ENCODE measurements around the gene LAMA4. TPM values are rescaled to one million over a fixed set of nuclear protein-coding genes. Genes with fewer than 3 reads are reported as not detected.

Gene LAMA4
- total RNA-seq, 3 donors from 2014 or later, result 15.9 to 101 (median 37.0) TPM

DNA sequence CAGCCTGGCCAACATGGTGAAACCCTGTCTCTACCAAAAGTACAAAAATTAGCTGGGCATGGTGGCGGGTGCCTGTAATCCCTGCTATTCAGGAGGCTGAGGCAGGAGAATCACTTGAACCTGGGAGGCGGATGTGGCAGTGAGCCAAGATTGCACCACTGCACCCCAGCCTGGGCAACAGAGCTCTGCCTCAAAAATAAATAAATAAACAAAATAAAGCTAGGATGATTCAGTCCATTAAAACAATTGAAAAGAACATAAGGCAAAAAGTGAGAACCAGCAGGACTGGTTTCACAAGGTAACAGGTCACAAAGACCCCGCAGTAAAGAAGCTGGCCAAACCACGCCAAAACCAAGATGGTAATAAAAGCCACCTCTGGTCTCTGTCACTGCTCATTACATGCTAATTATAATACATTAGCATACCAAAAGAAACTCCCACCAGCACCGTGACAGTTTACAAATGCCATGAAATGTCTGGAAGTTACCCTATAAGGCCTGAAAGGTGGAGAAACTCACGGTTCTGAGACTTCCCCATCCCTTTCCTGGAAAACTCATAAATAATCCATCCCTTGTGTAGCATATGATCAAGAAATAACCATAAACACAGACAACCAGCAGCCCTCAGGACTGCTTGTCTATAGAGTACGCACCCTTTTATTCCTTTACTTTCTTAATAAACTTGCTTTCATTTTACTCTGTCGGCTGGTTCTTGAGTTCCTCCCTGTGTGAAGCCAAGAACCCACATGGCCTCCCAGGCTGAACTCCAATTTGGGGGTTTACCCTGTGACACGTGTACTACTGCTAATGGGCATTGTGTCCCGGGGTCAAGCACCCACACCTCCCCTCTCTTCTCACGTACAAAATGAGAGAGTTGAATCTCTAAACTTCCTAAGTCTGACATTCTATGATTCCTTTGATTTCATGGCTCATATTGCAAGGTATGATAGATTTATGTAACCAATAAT, 10.2 kb downstream of the LAMA4 start:
- no peak for ATAC-seq
- no peak for DNase-seq
- H3K9me3 ChIP-seq, result no peaks in the 10 kb centered on the region
- H3K36me3 ChIP-seq (ENCODE audit: low read depth), result no peaks in the 10 kb centered on the region
- H3K4me3 ChIP-seq, result no peak overlapping the region
- intact Hi-C loops (cut with DNase I, micrococcal nuclease), result no loop called here
- peaks cover 6% of the 10 kb centered on the region for H3K4me1 ChIP-seq (ENCODE audit: low read depth)
- TF ChIP-seq, protein P1, sequence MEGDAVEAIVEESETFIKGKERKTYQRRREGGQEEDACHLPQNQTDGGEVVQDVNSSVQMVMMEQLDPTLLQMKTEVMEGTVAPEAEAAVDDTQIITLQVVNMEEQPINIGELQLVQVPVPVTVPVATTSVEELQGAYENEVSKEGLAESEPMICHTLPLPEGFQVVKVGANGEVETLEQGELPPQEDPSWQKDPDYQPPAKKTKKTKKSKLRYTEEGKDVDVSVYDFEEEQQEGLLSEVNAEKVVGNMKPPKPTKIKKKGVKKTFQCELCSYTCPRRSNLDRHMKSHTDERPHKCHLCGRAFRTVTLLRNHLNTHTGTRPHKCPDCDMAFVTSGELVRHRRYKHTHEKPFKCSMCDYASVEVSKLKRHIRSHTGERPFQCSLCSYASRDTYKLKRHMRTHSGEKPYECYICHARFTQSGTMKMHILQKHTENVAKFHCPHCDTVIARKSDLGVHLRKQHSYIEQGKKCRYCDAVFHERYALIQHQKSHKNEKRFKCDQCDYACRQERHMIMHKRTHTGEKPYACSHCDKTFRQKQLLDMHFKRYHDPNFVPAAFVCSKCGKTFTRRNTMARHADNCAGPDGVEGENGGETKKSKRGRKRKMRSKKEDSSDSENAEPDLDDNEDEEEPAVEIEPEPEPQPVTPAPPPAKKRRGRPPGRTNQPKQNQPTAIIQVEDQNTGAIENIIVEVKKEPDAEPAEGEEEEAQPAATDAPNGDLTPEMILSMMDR (IDR thresholded peaks at IDR 0.05), result no peak

DNA sequence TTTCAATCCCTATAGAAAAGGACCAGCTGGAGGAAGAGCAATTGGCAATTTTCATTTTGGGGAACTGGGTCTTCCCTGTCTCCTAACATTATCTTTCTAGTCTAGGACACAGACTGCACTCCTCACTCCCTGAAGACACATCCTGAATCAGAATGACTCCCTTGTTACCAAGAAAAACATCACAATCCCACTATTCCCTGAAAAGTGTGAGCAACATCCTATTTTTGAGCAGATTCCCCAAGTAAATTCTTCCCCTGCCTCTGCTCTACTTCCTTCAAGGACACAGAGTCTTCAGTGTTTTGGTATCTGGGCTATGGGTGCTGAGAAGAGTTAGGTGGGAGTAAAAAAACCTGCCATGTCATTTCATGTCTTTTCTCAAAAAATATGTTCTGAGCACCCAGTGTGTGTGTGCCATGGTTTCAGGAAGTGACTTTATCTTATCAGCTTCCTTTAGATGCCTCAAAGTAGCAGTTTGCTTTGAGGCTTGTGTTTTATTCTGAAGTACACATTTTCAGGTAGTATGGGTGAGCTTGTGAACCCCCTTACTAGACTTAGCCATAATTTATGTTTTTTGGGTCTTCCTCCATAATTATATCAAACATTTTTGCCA, 12.4 kb downstream of the LAMA4 start:
- ATAC-seq (no peak), DNase-seq (no peak)
- intact Hi-C loops (cut with DNase I, micrococcal nuclease), result no loop called here
- TF ChIP-seq, protein P1 (IDR thresholded peaks at IDR 0.05), result no peak
- Histone ChIP-seq H3K36me3 (ENCODE audit: low read depth) (no peaks in the 10 kb centered on the region), H3K4me3 (no peak overlapping the region), H3K9me3 (no peaks in the 10 kb centered on the region), H3K4me1 (ENCODE audit: low read depth) (peaks cover 6% of the 10 kb centered on the region)

DNA sequence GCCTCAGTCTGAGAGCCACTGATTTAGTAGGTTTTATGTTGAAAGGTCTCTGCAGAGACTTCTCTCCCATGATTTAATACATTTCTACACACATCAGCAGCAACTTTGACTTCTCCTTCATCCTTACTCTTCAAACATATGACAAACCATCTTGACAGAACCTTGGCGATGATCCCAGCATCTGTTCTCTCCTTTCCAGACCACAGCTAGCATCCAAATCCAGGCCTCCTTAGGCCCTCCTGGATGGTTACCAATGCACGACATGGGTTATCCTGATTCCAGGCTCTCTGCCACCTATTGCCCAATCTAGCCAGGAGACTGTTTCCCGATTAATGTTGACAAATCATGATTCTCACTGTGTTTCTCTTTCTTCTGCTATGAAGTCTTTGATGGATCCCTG, 16.8 kb downstream of the LAMA4 start:
- no peak overlapping the region for H3K4me3 ChIP-seq
- no peaks in the 10 kb centered on the region for H3K9me3 ChIP-seq
- intact Hi-C loops (cut with DNase I, micrococcal nuclease), result no loop called here
- DNase-seq, result no peak
- TF ChIP-seq, protein P1 (IDR thresholded peaks at IDR 0.05), result no peak
- H3K4me1 ChIP-seq (ENCODE audit: low read depth), result no peaks in the 10 kb centered on the region
- no peaks in the 10 kb centered on the region for H3K36me3 ChIP-seq (ENCODE audit: low read depth)
- no peak for ATAC-seq

DNA sequence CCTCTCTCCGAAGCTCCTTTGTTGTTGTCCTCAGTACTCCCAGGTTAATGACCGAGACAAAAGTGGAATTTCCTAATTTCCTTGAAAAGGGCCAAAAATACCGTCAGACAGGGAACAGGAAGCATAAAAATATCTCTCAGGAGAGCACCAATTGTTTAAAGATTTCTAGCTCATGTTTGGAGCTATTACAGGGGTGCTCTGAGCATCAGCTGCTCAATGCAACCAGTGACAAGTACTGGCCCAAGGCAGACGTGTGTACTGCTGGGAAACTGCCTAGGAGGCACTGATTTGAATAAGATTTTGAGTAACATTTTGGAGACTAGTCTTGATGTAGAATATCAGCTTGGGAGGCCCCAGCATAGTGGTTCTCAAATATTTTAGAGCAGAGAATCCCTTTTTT, 17.3 kb downstream of the LAMA4 start:
- ATAC-seq (no peak), DNase-seq (no peak)
- Histone ChIP-seq H3K4me1 (ENCODE audit: low read depth) (no peaks in the 10 kb centered on the region), H3K36me3 (ENCODE audit: low read depth) (no peaks in the 10 kb centered on the region), H3K4me3 (no peak overlapping the region), H3K9me3 (no peaks in the 10 kb centered on the region)
- TF ChIP-seq, protein P1 (IDR thresholded peaks at IDR 0.05), result no peak
- intact Hi-C loops (cut with DNase I, micrococcal nuclease), result no loop called here

DNA sequence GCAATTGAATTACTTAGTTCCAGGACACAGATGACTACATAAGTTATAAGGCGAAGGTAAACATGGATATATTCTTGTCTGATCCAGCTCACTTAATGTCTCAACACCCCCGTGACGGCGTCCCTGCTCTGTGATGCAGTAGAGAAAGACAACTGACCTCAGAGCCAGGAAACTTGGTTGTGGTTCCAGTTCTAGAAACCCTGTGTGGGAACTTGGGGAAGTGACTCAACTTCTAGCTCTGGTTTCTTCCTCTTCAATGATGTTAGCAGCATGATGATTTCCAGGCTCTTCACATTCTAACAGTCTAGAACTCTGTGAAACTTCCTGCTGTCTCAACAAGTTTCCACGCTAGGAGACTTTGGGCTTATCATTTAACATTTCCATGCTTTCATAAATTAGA, 18.4 kb downstream of the LAMA4 start:
- TF ChIP-seq, protein P1 (IDR thresholded peaks at IDR 0.05), result no peak
- Histone ChIP-seq H3K36me3 (ENCODE audit: low read depth) (no peaks in the 10 kb centered on the region), H3K9me3 (no peaks in the 10 kb centered on the region), H3K4me1 (ENCODE audit: low read depth) (no peaks in the 10 kb centered on the region), H3K4me3 (no peak overlapping the region)
- ATAC-seq (no peak), DNase-seq (no peak)
- intact Hi-C loops (cut with DNase I, micrococcal nuclease), result no loop called here

All from mucosa of descending colon (tissue), 3 donors.